ENCODE measurements around the gene SRPK1.

DNA sequence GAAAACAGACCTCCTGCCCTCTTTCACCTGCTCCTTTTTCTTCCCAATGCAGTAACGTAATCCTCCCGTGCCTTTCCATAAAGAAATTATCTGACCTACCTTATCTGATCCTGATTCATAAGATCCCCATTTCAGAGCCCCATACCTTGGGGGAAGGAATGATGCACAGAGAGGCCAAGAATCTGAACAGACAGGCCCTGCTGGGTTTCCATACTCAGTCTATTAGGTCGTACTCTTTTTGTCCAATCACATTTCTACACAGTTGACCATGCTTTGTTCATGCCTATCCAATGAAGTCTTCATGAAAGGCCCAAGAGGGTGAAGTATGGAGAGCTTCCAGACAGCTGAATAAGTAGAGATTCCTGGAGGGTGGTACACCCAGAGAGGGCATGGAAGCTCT lies 25.3 kb downstream of the SRPK1 start:
- TF ChIP-seq, protein P1, sequence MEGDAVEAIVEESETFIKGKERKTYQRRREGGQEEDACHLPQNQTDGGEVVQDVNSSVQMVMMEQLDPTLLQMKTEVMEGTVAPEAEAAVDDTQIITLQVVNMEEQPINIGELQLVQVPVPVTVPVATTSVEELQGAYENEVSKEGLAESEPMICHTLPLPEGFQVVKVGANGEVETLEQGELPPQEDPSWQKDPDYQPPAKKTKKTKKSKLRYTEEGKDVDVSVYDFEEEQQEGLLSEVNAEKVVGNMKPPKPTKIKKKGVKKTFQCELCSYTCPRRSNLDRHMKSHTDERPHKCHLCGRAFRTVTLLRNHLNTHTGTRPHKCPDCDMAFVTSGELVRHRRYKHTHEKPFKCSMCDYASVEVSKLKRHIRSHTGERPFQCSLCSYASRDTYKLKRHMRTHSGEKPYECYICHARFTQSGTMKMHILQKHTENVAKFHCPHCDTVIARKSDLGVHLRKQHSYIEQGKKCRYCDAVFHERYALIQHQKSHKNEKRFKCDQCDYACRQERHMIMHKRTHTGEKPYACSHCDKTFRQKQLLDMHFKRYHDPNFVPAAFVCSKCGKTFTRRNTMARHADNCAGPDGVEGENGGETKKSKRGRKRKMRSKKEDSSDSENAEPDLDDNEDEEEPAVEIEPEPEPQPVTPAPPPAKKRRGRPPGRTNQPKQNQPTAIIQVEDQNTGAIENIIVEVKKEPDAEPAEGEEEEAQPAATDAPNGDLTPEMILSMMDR (IDR thresholded peaks at IDR 0.05) = no peak
- TF ChIP-seq POLR2A (IDR thresholded peaks at IDR 0.05) = no peak

Measured in Peyer's patch (tissue), 4 donors.